Panc1 (cell line): ENCODE measurements around the gene KCNJ12.
"Not testable (repeated sequence)": the region's sequence is repeated elsewhere in the genome, so short reads cannot be mapped to it uniquely, and the experiment has no call there.

Experiments used
- CTCF ChIP-seq: fragments of 450-650 bp; IDR thresholded peaks from 2 replicates; pipeline ENCODE4 v1.5.1; 2017; ENCODE audit warnings: mild to moderate bottlenecking
- POLR2AphosphoS5 ChIP-seq: IDR thresholded peaks from 2 replicates; pipeline ENCODE4 v1.6.1; 2012; ENCODE audit warnings: mild to moderate bottlenecking, low read depth, low read length, moderate library complexity
- REST ChIP-seq, 2 experiments: IDR thresholded peaks; 2 replicates each; pipeline ENCODE4 v1.6.1; 2011 to 2012; ENCODE audit warnings: low read depth in 2 of 2, control low read depth in 1 of 2, low read length in 1 of 2, mild to moderate bottlenecking in 1 of 2, moderate library complexity in 1 of 2; ENCODE audit not compliant: insufficient read depth in 1 of 2
- SIN3A ChIP-seq: IDR thresholded peaks from 2 replicates; pipeline ENCODE4 v1.6.1; 2012; ENCODE audit warnings: low read depth, mild to moderate bottlenecking, low read length, moderate library complexity, borderline replicate concordance; ENCODE audit not compliant: insufficient read depth

GRCh38 chr17:21410906-21411678 is 34.9 kb downstream of the KCNJ12 start:
- TF ChIP-seq CTCF; POLR2AphosphoS5; REST (IDR thresholded peaks at IDR 0.05; ENCODE audit: insufficient read depth in 1 of 2, low read depth in 2 of 2, low read length in 1 of 2); SIN3A: not testable (repeated sequence)
